ENCODE results near the gene PXMP2.

- TF ChIP-seq CTCF (conservative IDR thresholded peaks at IDR 0.05) (no peak), ZFX (IDR thresholded peaks at IDR 0.05) (no peak)
Observed at GRCh38 chr12:132731574-132731973, 44.2 kb downstream of the PXMP2 start.
